SK-N-SH treated with all-trans-retinoic acid at 6 μM for 48 hours (cell line): ENCODE data around the gene TIMP2.
"Not testable (repeated sequence)": the region's sequence is repeated elsewhere in the genome, so short reads cannot be mapped to it uniquely, and the experiment has no call there.

Experiments used
- BACH2 ChIP-seq: fragments of 250-450 bp; sonication (Bioruptor Pico); IDR thresholded peaks from 2 replicates; pipeline ENCODE4 v1.9.0; 2021; ENCODE audit warnings: mild to moderate bottlenecking, borderline replicate concordance
- CREB5 ChIP-seq: fragments of 250-450 bp; sonication (Bioruptor Pico); IDR thresholded peaks from 2 replicates; pipeline ENCODE4 v1.5.1; 2020; ENCODE audit warnings: low read depth, mild to moderate bottlenecking, moderate library complexity
- ESRRG ChIP-seq: fragments of 250-450 bp; sonication (Bioruptor Pico); IDR thresholded peaks from 2 replicates; pipeline ENCODE4 v1.6.1; 2021; ENCODE audit warnings: mild to moderate bottlenecking
- GLIS3 ChIP-seq: fragments of 250-450 bp; sonication (Bioruptor Pico); IDR thresholded peaks from 2 replicates; pipeline ENCODE4 v1.5.0; 2020; ENCODE audit warnings: mild to moderate bottlenecking, moderate library complexity
- PATZ1 ChIP-seq: fragments of 250-450 bp; sonication (Bioruptor Pico); IDR thresholded peaks from 2 replicates; pipeline ENCODE4 v1.8.0; 2020; ENCODE audit warnings: mild to moderate bottlenecking, moderate library complexity, borderline replicate concordance
- ZNF8 ChIP-seq: fragments of 450-650 bp; formaldehyde crosslinking; IDR thresholded peaks from 2 replicates; pipeline ENCODE4 v1.5.0; 2020; ENCODE audit warnings: mild to moderate bottlenecking, moderate library complexity

GRCh38 chr17:78945455-78945854 lies 20.3 kb upstream of the TIMP2 start:
- TF ChIP-seq PATZ1 (CRISPR knock-in tag); GLIS3; CREB5 (CRISPR knock-in tag); BACH2 (CRISPR knock-in tag); ZNF8 (CRISPR knock-in tag); ESRRG (CRISPR knock-in tag): not testable (repeated sequence)
